ENCODE results near the gene DACH1.

GRCh38 chr13:71814806-71815360 lies 52.1 kb downstream of the DACH1 start:
- TF ChIP-seq CTCF (conservative IDR thresholded peaks at IDR 0.05; ENCODE audit: low read depth, low read length) (no peak), EZH2 (IDR thresholded peaks at IDR 0.05; ENCODE audit: borderline replicate concordance, low read depth, low read length, poor library complexity, severe bottlenecking) (no peak)
